HCT116 (cell line): ENCODE data around the gene CNTF.

ENCODE experiments used
- CTCF ChIP-seq, 3 experiments: fragments of 200-600 bp in 1 of 3; sonication (generic) in 1 of 3; IDR thresholded peaks in 2 of 3; conservative IDR thresholded peaks in 1 of 3; 2 replicates each; pipeline ENCODE4 v1.5.1; 2012 to 2017; ENCODE audit warnings: low read depth in 2 of 3, low read length in 2 of 3, antibody characterized with exemption in 1 of 3, borderline replicate concordance in 1 of 3, control low read depth in 1 of 3, mild to moderate bottlenecking in 1 of 3, mixed read lengths in 1 of 3, mixed run types in 1 of 3, moderate library complexity in 1 of 3; ENCODE audit not compliant: insufficient read depth in 1 of 3
- SRF ChIP-seq: IDR thresholded peaks from 2 replicates; pipeline ENCODE4 v1.6.1; 2012; ENCODE audit warnings: low read depth

GRCh38 chr11:58647866-58648265 lies 25.4 kb downstream of the CNTF start:
- no peak for TF ChIP-seq CTCF (IDR thresholded peaks at IDR 0.05 in 2 of 3, conservative IDR thresholded peaks at IDR 0.05 in 1 of 3; ENCODE audit: borderline replicate concordance in 1 of 3, insufficient read depth in 1 of 3, low read depth in 2 of 3, low read length in 2 of 3)
- TF ChIP-seq SRF: no peak
